Tibial nerve (tissue), 3 donors: ENCODE measurements around the gene C5orf63.

Experiments used
- CTCF ChIP-seq, 5 experiments: fragments of 200-600 bp in 3 of 5; fragments of 450-650 bp in 2 of 5; sonication (generic) in 3 of 5; IDR thresholded peaks; one replicate each; pipeline ENCODE4 v1.5.1; 2016 to 2019; ENCODE audit warnings: antibody characterized with exemption in 5 of 5, mild to moderate bottlenecking in 3 of 5, moderate library complexity in 2 of 5
- POLR2A ChIP-seq, 2 donors: fragments of 450-650 bp; IDR thresholded peaks; one replicate each; pipeline ENCODE4 v1.6.1; 2017; ENCODE audit warnings: antibody characterized with exemption in 2 of 2, mild to moderate bottlenecking in 2 of 2, moderate library complexity in 2 of 2

GRCh38 chr5:127008300-127008975 is 64.9 kb downstream of the C5orf63 start:
- TF ChIP-seq POLR2A (IDR thresholded peaks at IDR 0.05) (no peak), CTCF (IDR thresholded peaks at IDR 0.05) (no peak)
